ENCODE results near the gene JARID2. TPM values are rescaled to one million over a fixed set of nuclear protein-coding genes. Genes with fewer than 3 reads are reported as not detected.

Gene JARID2
- total and polyA plus RNA-seq, 2 of the 8 experiments (the other 6 are each of a cell fraction or from before 2014, with no cell fraction given): 60.1 to 239 TPM

DNA sequence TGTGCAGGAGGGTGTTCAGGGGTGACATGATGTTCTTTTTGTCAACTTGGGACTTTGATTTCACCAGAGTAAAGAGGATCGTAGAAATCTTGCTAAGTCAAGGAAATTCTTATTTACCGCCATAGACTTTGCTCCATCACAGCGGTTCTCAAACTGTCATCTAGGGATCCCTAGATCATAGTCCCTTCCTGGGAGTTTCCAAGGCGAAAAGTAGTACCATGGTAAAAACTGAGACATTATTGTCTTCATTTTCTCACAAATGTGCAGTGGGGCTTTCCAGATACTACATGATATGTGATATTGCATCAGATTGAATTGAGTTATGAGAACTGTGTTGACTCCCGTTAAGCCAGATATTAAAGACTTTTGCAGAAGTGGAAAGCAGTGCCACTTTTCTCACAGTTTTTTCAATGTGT lies 79.7 kb downstream of the JARID2 start:
- Histone ChIP-seq H2BK20ac (ENCODE audit: low read length) (no peak overlapping the region), H3K14ac (ENCODE audit: insufficient read length) (no peak overlapping the region), H3K4me1 (replicated peaks in 1 of 4; ENCODE audit: control insufficient read depth in 3 of 4, insufficient read depth in 4 of 4, low read length in 3 of 4) (peaks cover 5 to 33% (median 32%) of the 10 kb centered on the region in 4 experiments), H3K18ac (ENCODE audit: extremely low read depth, low read length) (no peak overlapping the region), H3K9ac (replicated peaks in 1 of 4; ENCODE audit: extremely low read depth in 1 of 4, low read depth in 3 of 4, low read length in 3 of 4) (no peak overlapping the region), H2AK5ac (ENCODE audit: low read depth, low read length) (no peak overlapping the region), H3K9me3 (ENCODE audit: insufficient read depth in 2 of 2, low read depth in 1 of 2, low read length in 1 of 2) (no peaks in the 10 kb centered on the region), H4K5ac (ENCODE audit: insufficient read length, low read depth, low read length) (no peak overlapping the region), H3K23ac (ENCODE audit: insufficient read length) (no peak overlapping the region), H3K4me3 (ENCODE audit: extremely low read depth in 1 of 4, insufficient read depth in 2 of 4, low read depth in 3 of 4, low read length in 4 of 4) (no peak overlapping the region), H2BK15ac (ENCODE audit: low read length) (no peak overlapping the region), H3K27me3 (replicated peaks in 1 of 4; ENCODE audit: control insufficient read depth in 3 of 4, extremely low read depth in 1 of 4, insufficient read depth in 3 of 4, low read length in 3 of 4) (no peaks in the 10 kb centered on the region), H3K56ac (replicated peaks; ENCODE audit: insufficient read length, low read depth, low read length) (no peak overlapping the region), H3K36me3 (ENCODE audit: control insufficient read depth in 2 of 4, insufficient read depth in 4 of 4, low read length in 3 of 4) (peaks cover 0 to 4% (median 0%) of the 10 kb centered on the region in 4 experiments; a peak in 1 of 8 replicates), H2BK12ac (ENCODE audit: low read depth, low read length) (no peak overlapping the region), H3K79me1 (ENCODE audit: low read depth, low read length) (peaks cover 2% of the 10 kb centered on the region; the same call in 1 of the 2 replicates), H3K4ac (replicated peaks; ENCODE audit: insufficient read length, low read depth, low read length) (no peak overlapping the region), H3K79me2 (ENCODE audit: control insufficient read depth in 1 of 2, insufficient read depth in 2 of 2, low read length in 2 of 2) (peaks cover 84 to 99% of the 10 kb centered on the region in 2 experiments), H3K27ac (ENCODE audit: low read depth, low read length) (no peak overlapping the region), H2AFZ (ENCODE audit: low read length) (no peak overlapping the region), H4K20me1 (replicated peaks in 1 of 2; ENCODE audit: control insufficient read depth in 1 of 2, insufficient read depth in 2 of 2, low read length in 2 of 2) (peaks cover 52 to 80% of the 10 kb centered on the region in 2 experiments), H3K4me2 (ENCODE audit: insufficient read depth in 1 of 2, low read depth in 2 of 2, low read length in 2 of 2) (no peak overlapping the region; a peak in 1 of 4 replicates), H4K8ac (ENCODE audit: extremely low read depth, insufficient read depth, low read length) (no peak overlapping the region), H2BK120ac (replicated peaks; ENCODE audit: low read depth, low read length) (no peak overlapping the region), H4K91ac (replicated peaks; ENCODE audit: insufficient read length, low read length) (no peak overlapping the region), H3K23me2 (ENCODE audit: low read depth, low read length) (no peaks in the 10 kb centered on the region), H2BK5ac (ENCODE audit: low read depth, low read length) (no peak overlapping the region)
- CTCF ChIA-PET (ENCODE audit: partially characterized antibody): interaction anchor here (1.2 to 1.6 kb wide), 2 partner anchors 88 to 138 kb away, joined by 3 read pairs; no protein-coding TSS in a partner anchor
- DNase-seq (ENCODE audit: low read depth in 1 of 2, low spot score in 2 of 2): no peak
- POLR2A ChIA-PET (ENCODE audit: partially characterized antibody): no interaction called here
- no peak for TF ChIP-seq JUN (IDR thresholded peaks at IDR 0.05; ENCODE audit: low read depth, low read length)
- no peak for TF ChIP-seq RAD21 (IDR thresholded peaks at IDR 0.05 in 1 of 2, conservative IDR thresholded peaks at IDR 0.05 in 1 of 2; ENCODE audit: low read depth in 2 of 2, low read length in 2 of 2)
- TF ChIP-seq, protein P1, sequence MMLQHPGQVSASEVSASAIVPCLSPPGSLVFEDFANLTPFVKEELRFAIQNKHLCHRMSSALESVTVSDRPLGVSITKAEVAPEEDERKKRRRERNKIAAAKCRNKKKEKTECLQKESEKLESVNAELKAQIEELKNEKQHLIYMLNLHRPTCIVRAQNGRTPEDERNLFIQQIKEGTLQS (IDR thresholded peaks at IDR 0.05; ENCODE audit: insufficient read depth, low read depth, low read length): no peak
- TF ChIP-seq, protein P2, sequence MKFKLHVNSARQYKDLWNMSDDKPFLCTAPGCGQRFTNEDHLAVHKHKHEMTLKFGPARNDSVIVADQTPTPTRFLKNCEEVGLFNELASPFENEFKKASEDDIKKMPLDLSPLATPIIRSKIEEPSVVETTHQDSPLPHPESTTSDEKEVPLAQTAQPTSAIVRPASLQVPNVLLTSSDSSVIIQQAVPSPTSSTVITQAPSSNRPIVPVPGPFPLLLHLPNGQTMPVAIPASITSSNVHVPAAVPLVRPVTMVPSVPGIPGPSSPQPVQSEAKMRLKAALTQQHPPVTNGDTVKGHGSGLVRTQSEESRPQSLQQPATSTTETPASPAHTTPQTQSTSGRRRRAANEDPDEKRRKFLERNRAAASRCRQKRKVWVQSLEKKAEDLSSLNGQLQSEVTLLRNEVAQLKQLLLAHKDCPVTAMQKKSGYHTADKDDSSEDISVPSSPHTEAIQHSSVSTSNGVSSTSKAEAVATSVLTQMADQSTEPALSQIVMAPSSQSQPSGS (IDR thresholded peaks at IDR 0.05; ENCODE audit: low read length): no peak
- WGBS, 2 experiments (ENCODE audit: extremely low coverage in 1 of 2, insufficient coverage in 1 of 2, insufficient read length in 1 of 2, insufficient replicate concordance in 2 of 2, low coverage in 1 of 2, low lambda C conversion rate in 2 of 2, missing lambda C conversion rate in 1 of 2): 91% methylated on average over 5 of the region's 5 CpGs; no CpG with 5 or more reads in 1 of the 2 experiments
- FAIRE-seq: no peak
